Frontal cortex (tissue), 4 donors: ENCODE measurements around the gene HS3ST3B1. TPM values are rescaled to one million over a fixed set of nuclear protein-coding genes. Genes with fewer than 3 reads are reported as not detected.

Experiments used
- DNase-seq, 2 donors: peaks; one replicate each; pipeline ENCODE4 v3.0.0; 2012; ENCODE audit warnings: low spot score in 2 of 2
- FAIRE-seq: peaks from 2 replicates; lab custom pipeline; 2012; peaks lifted over from hg19 to GRCh38; lab: Jason Lieb, UNC
- total RNA-seq: library from RNA; depleted of rRNA; stranded (reverse); fragments of >200 nt; gene quantifications from one replicate; pipeline ENCODE4 v1.2.3, GENCODE V29; 2014
- donor health status: control.
- donor health status: control.
- donor health status: control.

The HS3ST3B1 gene
- total RNA-seq, 1 donor from 2014 or later: 1.6 TPM

- no peak for DNase-seq
- no peak for FAIRE-seq
These were observed 18.0 kb downstream of the HS3ST3B1 start for GRCh38 chr17:14318918-14319205.

GRCh38 chr17:14320098-14320497 lies 19.2 kb downstream of the HS3ST3B1 start:
- DNase-seq (no peak), FAIRE-seq (no peak)

GRCh38 chr17:14320734-14321475 lies 20.0 kb downstream of the HS3ST3B1 start:
- FAIRE-seq: no peak
- DNase-seq: no peak

- DNase-seq (no peak), FAIRE-seq (no peak)
These were observed 20.6 kb downstream of the HS3ST3B1 start for GRCh38 chr17:14321476-14321949.

- no peak for DNase-seq
- FAIRE-seq: no peak
These were observed 21.3 kb downstream of the HS3ST3B1 start for GRCh38 chr17:14321980-14322776.

- no peak for DNase-seq
- no peak for FAIRE-seq
These were observed 22.7 kb downstream of the HS3ST3B1 start for GRCh38 chr17:14323522-14323981.

GRCh38 chr17:14325618-14326167 lies 24.8 kb downstream of the HS3ST3B1 start:
- FAIRE-seq (no peak), DNase-seq (no peak)

- DNase-seq: no peak
- FAIRE-seq: no peak
These were observed 29.1 kb downstream of the HS3ST3B1 start for GRCh38 chr17:14329900-14330491.

GRCh38 chr17:14330492-14330962 lies 29.6 kb downstream of the HS3ST3B1 start:
- no peak for FAIRE-seq
- DNase-seq: no peak

- FAIRE-seq: no peak
- DNase-seq: no peak
These were observed 30.5 kb downstream of the HS3ST3B1 start for GRCh38 chr17:14331225-14331981.

GRCh38 chr17:14331982-14332298 lies 31.1 kb downstream of the HS3ST3B1 start:
- no peak for DNase-seq
- no peak for FAIRE-seq

GRCh38 chr17:14332331-14332730 lies 31.4 kb downstream of the HS3ST3B1 start:
- DNase-seq: no peak
- FAIRE-seq: no peak

GRCh38 chr17:14333506-14333905 lies 32.6 kb downstream of the HS3ST3B1 start:
- no peak for FAIRE-seq
- no peak for DNase-seq

GRCh38 chr17:14334276-14334840 lies 33.5 kb downstream of the HS3ST3B1 start:
- FAIRE-seq (no peak), DNase-seq (no peak)

- FAIRE-seq (no peak), DNase-seq (no peak)
These were observed 34.0 kb downstream of the HS3ST3B1 start for GRCh38 chr17:14334919-14335318.

GRCh38 chr17:14336418-14336817 lies 35.5 kb downstream of the HS3ST3B1 start:
- FAIRE-seq (no peak), DNase-seq (no peak)

GRCh38 chr17:14337596-14338079 lies 36.8 kb downstream of the HS3ST3B1 start:
- no peak for FAIRE-seq

GRCh38 chr17:14340857-14341754 lies 40.2 kb downstream of the HS3ST3B1 start:
- no peak for DNase-seq
- no peak for FAIRE-seq

More at GRCh38 chr17:14337596-14338079, 36.8 kb downstream of the HS3ST3B1 start:
- DNase-seq: no peak
